Chondrocyte (in vitro differentiated cells): ENCODE results near the gene PPP2R2C. TPM values are rescaled to one million over a fixed set of nuclear protein-coding genes. Genes with fewer than 3 reads are reported as not detected.

Experiments
- DNase-seq: peaks from one replicate; pipeline ENCODE4 v3.0.0; 2021; ENCODE audit warnings: mixed read lengths, low spot score
- H3K27ac Mint-ChIP-seq: one replicate; pipeline ENCODE4 v1.8.0; 2021; ENCODE audit warnings: mild to moderate bottlenecking, moderate library complexity, mixed read lengths; ENCODE audit not compliant: unreplicated experiment
- H3K27me3 Mint-ChIP-seq: 2 replicates; pipeline ENCODE4 v1.8.0; 2021; ENCODE audit warnings: low read depth, mixed read lengths
- H3K36me3 Mint-ChIP-seq: 2 replicates; pipeline ENCODE4 v1.8.0; 2021; ENCODE audit warnings: low read depth, mixed read lengths
- H3K4me1 Mint-ChIP-seq: 2 replicates; pipeline ENCODE4 v1.8.0; 2021; ENCODE audit warnings: low read depth, mild to moderate bottlenecking, mixed read lengths
- H3K4me3 Mint-ChIP-seq: one replicate; pipeline ENCODE4 v1.8.0; 2021; ENCODE audit warnings: mild to moderate bottlenecking, moderate library complexity, mixed read lengths; ENCODE audit not compliant: unreplicated experiment
- H3K9me3 Mint-ChIP-seq: 2 replicates; pipeline ENCODE4 v1.8.0; 2021; ENCODE audit warnings: low read depth, mixed read lengths
- CTCF ChIP-seq: fragments of 200-600 bp; sonication (generic); IDR thresholded peaks from 2 replicates; pipeline ENCODE4 v1.5.0; 2021; ENCODE audit warnings: antibody characterized with exemption, mild to moderate bottlenecking, moderate library complexity
- long read RNA-seq: library from polyadenylated mRNA; stranded (forward); transcript quantifications from one replicate; pipeline ENCODE4 v2.0.0, GENCODE V29; 2021
- total RNA-seq: library from RNA; stranded (reverse); gene quantifications from 3 replicates; pipeline ENCODE4 v1.2.1, GENCODE V29; 2021

PPP2R2C gene
- total RNA-seq, result 0.10 to 0.94 TPM (median 0.13 TPM) in 3 replicates
- long read RNA-seq, result 0 reads

GRCh38 chr4:6472387-6473263 is at the start of gene PPP2R2C:
Gene PPP2R2C (minus strand): TSS chr4:6472614. CDS start chr4:6472229, 385 bp downstream.
- peaks cover 8% of the 10 kb centered on the region for H3K4me1 Mint-ChIP-seq
- no peak within 1 kb of the TSS for H3K27ac Mint-ChIP-seq
- peaks cover 54% of the 10 kb centered on the region for H3K27me3 Mint-ChIP-seq
- no peak for DNase-seq
- H3K9me3 Mint-ChIP-seq, result peaks cover 3% of the 10 kb centered on the region
- no peaks in the 10 kb centered on the region for H3K36me3 Mint-ChIP-seq
- TF ChIP-seq CTCF, result no peak
- peak within 1 kb of the TSS; percentile 35 for H3K4me3 Mint-ChIP-seq

- H3K27ac Mint-ChIP-seq, result no peak overlapping the region
- peaks cover 7% of the 10 kb centered on the region for H3K9me3 Mint-ChIP-seq
- no peak for TF ChIP-seq CTCF
- DNase-seq, result no peak
- H3K4me1 Mint-ChIP-seq, result peaks cover 2% of the 10 kb centered on the region
- H3K4me3 Mint-ChIP-seq, result no peak overlapping the region
- peaks cover 28% of the 10 kb centered on the region for H3K27me3 Mint-ChIP-seq
- H3K36me3 Mint-ChIP-seq, result peaks cover 4% of the 10 kb centered on the region
Observed at GRCh38 chr4:6520978-6521377, 48.6 kb upstream of the PPP2R2C start.

GRCh38 chr4:6520051-6520636 is 47.7 kb upstream of the PPP2R2C start:
- Mint-ChIP-seq H3K27ac (no peak overlapping the region), H3K4me3 (no peak overlapping the region), H3K36me3 (peaks cover 4% of the 10 kb centered on the region), H3K4me1 (peaks cover 2% of the 10 kb centered on the region), H3K9me3 (peaks cover 7% of the 10 kb centered on the region), H3K27me3 (peaks cover 25% of the 10 kb centered on the region)
- DNase-seq, result no peak
- no peak for TF ChIP-seq CTCF

GRCh38 chr4:6517171-6517570 is 44.8 kb upstream of the PPP2R2C start:
- TF ChIP-seq CTCF, result no peak
- peaks cover 24% of the 10 kb centered on the region for H3K27me3 Mint-ChIP-seq
- H3K36me3 Mint-ChIP-seq, result peaks cover 4% of the 10 kb centered on the region

GRCh38 chr4:6516762-6517161 is 44.3 kb upstream of the PPP2R2C start:
- TF ChIP-seq CTCF, result no peak
- peaks cover 15% of the 10 kb centered on the region for H3K9me3 Mint-ChIP-seq
- no peak for DNase-seq
- H3K27ac Mint-ChIP-seq, result no peak overlapping the region
- H3K4me3 Mint-ChIP-seq, result no peak overlapping the region
- H3K27me3 Mint-ChIP-seq, result peaks cover 24% of the 10 kb centered on the region
- peaks cover 2% of the 10 kb centered on the region for H3K4me1 Mint-ChIP-seq
- H3K36me3 Mint-ChIP-seq, result peaks cover 4% of the 10 kb centered on the region

More at GRCh38 chr4:6517171-6517570, 44.8 kb upstream of the PPP2R2C start:
- peaks cover 2% of the 10 kb centered on the region for H3K4me1 Mint-ChIP-seq
- peaks cover 15% of the 10 kb centered on the region for H3K9me3 Mint-ChIP-seq
- no peak overlapping the region for H3K4me3 Mint-ChIP-seq
- no peak for DNase-seq
- no peak overlapping the region for H3K27ac Mint-ChIP-seq
